ENCODE measurements around the gene POLR3GL. TPM values are rescaled to one million over a fixed set of nuclear protein-coding genes. Genes with fewer than 3 reads are reported as not detected.

The POLR3GL gene
- total RNA-seq, 3 donors from 2014 or later, result 18.0 to 32.8 (median 18.1) TPM

DNA sequence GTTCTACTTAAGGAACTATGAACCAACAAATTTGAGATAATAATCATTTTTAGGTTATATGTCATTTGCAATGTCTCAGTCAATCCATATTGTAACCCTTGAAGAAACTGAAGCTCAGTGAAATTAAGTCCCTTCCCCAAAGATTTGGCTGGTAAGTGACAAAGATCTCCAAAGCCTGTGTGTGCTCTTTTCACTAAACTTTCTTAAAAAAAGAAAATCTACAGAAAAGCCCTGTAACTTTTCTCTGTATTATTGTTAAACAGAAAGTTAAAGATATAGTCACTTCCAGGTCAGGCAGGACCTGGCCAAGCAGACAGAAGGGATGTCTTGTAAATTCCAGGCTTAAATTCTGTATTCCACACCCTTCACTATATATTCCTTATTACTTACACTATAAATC lies 8.1 kb upstream of the POLR3GL start:
- peaks cover under 1 to 7% of the 10 kb centered on the region in 2 donors for H3K4me1 ChIP-seq
- peak overlapping the region; percentile 59 to 86 (median 83) for H3K4me3 ChIP-seq
- peak overlapping the region; percentile 87 to 96 for H3K27ac ChIP-seq
- no peaks in the 10 kb centered on the region for H3K36me3 ChIP-seq
- no peak for DNase-seq (ENCODE audit: low spot score in 2 of 2)
- H3K27me3 ChIP-seq, result no peaks in the 10 kb centered on the region
- TF ChIP-seq POLR2A (IDR thresholded peaks at IDR 0.05), result no peak
- TF ChIP-seq, protein P1, sequence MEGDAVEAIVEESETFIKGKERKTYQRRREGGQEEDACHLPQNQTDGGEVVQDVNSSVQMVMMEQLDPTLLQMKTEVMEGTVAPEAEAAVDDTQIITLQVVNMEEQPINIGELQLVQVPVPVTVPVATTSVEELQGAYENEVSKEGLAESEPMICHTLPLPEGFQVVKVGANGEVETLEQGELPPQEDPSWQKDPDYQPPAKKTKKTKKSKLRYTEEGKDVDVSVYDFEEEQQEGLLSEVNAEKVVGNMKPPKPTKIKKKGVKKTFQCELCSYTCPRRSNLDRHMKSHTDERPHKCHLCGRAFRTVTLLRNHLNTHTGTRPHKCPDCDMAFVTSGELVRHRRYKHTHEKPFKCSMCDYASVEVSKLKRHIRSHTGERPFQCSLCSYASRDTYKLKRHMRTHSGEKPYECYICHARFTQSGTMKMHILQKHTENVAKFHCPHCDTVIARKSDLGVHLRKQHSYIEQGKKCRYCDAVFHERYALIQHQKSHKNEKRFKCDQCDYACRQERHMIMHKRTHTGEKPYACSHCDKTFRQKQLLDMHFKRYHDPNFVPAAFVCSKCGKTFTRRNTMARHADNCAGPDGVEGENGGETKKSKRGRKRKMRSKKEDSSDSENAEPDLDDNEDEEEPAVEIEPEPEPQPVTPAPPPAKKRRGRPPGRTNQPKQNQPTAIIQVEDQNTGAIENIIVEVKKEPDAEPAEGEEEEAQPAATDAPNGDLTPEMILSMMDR (IDR thresholded peaks at IDR 0.05), result no peak
- no peak for TF ChIP-seq POLR2AphosphoS5 (IDR thresholded peaks at IDR 0.05)
- intact Hi-C loops (cut with DNase I; ENCODE audit: low total_unique reads), result no loop called here
- no peaks in the 10 kb centered on the region for H3K9me3 ChIP-seq

DNA sequence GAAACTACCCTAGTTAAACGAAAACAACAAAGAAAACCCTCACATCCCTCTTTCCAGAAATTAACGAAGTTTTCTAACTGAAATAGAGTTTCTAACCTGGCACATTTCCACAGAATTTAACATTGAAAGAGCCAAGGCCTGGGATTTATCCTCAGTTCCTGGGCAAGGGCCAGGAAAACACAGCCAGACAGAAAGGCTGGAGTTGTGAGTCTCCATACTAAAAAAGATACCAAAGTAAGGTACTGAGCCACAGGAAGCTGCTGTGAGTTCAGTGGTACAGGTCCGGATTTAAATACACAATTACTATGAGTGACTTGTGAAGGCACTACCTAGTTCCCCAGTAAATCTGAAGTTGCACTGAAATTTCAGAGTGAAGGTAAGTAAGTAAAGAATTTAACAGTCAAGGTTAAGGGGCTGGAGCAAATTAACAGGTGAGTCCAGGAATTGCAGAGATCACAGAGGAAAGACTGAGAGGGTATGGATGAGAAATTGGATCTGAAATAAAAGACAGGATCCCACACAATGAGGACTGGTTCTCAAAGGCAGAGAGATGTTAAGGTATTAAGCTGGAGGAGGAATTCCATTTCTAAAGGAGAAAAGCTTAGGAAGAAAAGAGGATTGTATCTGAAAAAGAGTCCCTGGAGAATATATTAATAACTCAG lies 7.6 kb upstream of the POLR3GL start:
- H3K36me3 ChIP-seq, result no peaks in the 10 kb centered on the region
- peak overlapping the region; percentile 59 to 86 (median 83) for H3K4me3 ChIP-seq
- peaks cover 5 to 8% of the 10 kb centered on the region in 2 donors for H3K4me1 ChIP-seq
- no peaks in the 10 kb centered on the region for H3K27me3 ChIP-seq
- H3K27ac ChIP-seq, result peak overlapping the region; percentile 87 to 96
- DNase-seq (ENCODE audit: low spot score in 2 of 2), result no peak
- intact Hi-C loops (cut with DNase I; ENCODE audit: low total_unique reads), result no loop called here
- no peaks in the 10 kb centered on the region for H3K9me3 ChIP-seq
- TF ChIP-seq, protein P1 (IDR thresholded peaks at IDR 0.05), result no peak
- TF ChIP-seq POLR2A (IDR thresholded peaks at IDR 0.05) (no peak), POLR2AphosphoS5 (IDR thresholded peaks at IDR 0.05) (no peak)

DNA sequence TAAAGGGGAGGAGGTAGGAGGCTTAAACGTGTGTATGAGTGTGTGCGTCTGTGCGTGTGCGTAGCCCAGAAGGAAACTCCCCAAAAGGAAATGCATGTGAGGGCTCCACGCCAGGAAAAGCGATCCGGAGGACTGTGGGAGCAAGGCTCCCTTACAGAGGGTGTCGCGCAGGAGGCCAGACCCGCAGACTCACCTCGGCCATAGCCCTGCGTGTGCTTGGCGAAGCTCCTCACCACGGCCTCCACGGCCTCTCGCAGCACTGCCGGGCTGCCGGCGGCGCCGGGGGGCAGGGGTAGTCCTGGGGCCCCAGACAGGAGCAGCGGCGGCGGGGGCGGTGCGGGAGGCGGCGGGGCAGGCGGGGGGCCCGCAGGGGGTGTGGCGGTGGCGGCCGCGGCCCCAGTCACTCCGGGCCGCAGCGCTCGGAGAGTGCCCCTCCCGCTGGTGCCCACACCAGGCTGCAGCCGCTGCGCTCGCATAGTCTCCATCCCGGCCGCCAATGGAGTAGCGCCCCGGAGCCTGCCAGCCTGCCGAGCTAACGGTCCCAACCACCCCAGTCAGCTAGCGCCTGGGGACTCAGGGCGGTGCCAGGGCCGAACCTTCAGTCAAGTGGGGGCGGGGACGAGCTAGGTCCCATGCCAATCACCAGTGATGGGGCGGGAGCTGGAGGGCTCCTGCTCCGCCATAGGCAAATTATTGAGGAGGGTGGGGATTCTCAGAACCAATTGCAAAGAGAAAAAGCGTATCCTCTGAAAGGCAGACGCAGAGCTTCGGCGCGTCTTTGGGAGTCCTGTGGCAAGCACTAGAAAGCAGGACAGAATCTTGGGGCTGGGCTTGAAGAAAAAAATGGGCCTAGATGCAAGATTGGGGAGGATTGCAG lies 6.8 kb upstream of the POLR3GL start, which contains the start of gene LIX1L:
Gene LIX1L, minus strand, starts transcription at position 575 of the 877 bp plus-strand sequence. Its CDS starts 90 bp downstream, at position 485.
- Histone ChIP-seq H3K27ac (peak within 1 kb of the TSS; percentile 87 to 96), H3K36me3 (no peaks in the 10 kb centered on the region), H3K9me3 (no peaks in the 10 kb centered on the region), H3K4me1 (peaks cover 5 to 12% of the 10 kb centered on the region in 2 donors), H3K27me3 (no peaks in the 10 kb centered on the region), H3K4me3 (peak within 1 kb of the TSS; percentile 59 to 86 (median 83))
- DNase-seq (ENCODE audit: low spot score in 2 of 2), result peak; percentile 93 to 94
- intact Hi-C loops (cut with DNase I; ENCODE audit: low total_unique reads), result no loop called here
- TF ChIP-seq POLR2A (IDR thresholded peaks at IDR 0.05), result no peak
- TF ChIP-seq, protein P1 (IDR thresholded peaks at IDR 0.05), result no peak
- peak; percentile 27 to 52 (median 48) for TF ChIP-seq POLR2AphosphoS5 (IDR thresholded peaks at IDR 0.05)

DNA sequence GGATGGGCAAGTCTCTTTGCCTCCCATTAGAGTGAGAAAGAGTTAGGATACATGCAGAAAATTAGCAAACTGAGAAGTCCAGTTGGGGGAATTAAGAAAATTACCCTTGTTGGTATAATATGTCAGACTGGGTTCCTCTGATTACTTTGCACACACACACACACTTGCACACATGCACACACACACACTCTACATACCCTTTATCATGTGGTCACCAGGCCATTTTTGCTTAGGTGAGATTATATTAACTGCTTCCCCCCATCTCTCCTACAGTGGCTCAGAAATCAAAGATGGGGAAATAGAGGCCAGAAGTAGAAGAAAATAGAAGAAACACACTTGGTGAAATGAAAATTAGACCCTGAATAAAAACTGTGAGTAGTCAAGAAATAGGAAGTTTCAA lies 5.8 kb upstream of the POLR3GL start:
- intact Hi-C loops (cut with DNase I; ENCODE audit: low total_unique reads), result no loop called here
- Histone ChIP-seq H3K27ac (peak overlapping the region in 1 of 2 donors; percentile 87), H3K4me1 (peaks cover 8 to 12% of the 10 kb centered on the region in 2 donors), H3K27me3 (no peaks in the 10 kb centered on the region), H3K4me3 (no peak overlapping the region), H3K36me3 (no peaks in the 10 kb centered on the region), H3K9me3 (no peaks in the 10 kb centered on the region)
- DNase-seq (ENCODE audit: low spot score in 2 of 2), result no peak
- no peak for TF ChIP-seq POLR2A (IDR thresholded peaks at IDR 0.05)
- no peak for TF ChIP-seq POLR2AphosphoS5 (IDR thresholded peaks at IDR 0.05)
- TF ChIP-seq, protein P1 (IDR thresholded peaks at IDR 0.05), result no peak

All from breast epithelium (tissue), 4 donors.